Testis (tissue), 2 donors: ENCODE results near the gene CA12.

Experiments
- CTCF ChIP-seq, 3 experiments: fragments of 450-650 bp in 2 of 3; fragments of 200-600 bp in 1 of 3; sonication (generic) in 1 of 3; IDR thresholded peaks; one replicate each; pipeline ENCODE4 v1.5.1; 2016 to 2019; ENCODE audit warnings: antibody characterized with exemption in 3 of 3, mild to moderate bottlenecking in 2 of 3, moderate library complexity in 1 of 3
- POLR2A ChIP-seq: fragments of 450-650 bp; IDR thresholded peaks from one replicate; pipeline ENCODE4 v1.6.1; 2017; ENCODE audit warnings: antibody characterized with exemption, mild to moderate bottlenecking, moderate library complexity

DNA sequence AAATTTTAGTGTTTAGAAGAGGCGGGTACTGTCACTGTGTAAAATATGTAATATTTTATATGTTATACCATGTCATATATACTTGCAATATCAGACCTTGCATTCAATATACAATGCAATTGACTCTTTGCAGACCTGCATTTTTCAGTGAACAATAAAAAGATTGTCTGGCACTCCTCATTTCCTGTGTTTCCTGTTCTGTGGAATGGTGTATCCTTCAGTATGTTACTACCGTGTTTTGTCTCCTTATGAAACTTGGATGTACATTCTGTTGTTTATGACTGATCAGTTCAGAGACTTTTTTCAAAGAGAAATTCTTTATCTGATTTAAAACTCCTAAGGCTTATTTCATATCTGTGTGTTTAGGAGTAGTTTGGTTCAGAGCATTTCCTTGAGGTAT lies 72.7 kb downstream of the CA12 start:
- TF ChIP-seq CTCF (IDR thresholded peaks at IDR 0.05): no peak
- TF ChIP-seq POLR2A: no peak
